ENCODE data around the gene SLC24A3. TPM values are rescaled to one million over a fixed set of nuclear protein-coding genes. Genes with fewer than 3 reads are reported as not detected.

Gene SLC24A3
- total RNA-seq, 3 donors from 2014 or later: 4.3 to 34.9 (median 5.7) TPM

DNA sequence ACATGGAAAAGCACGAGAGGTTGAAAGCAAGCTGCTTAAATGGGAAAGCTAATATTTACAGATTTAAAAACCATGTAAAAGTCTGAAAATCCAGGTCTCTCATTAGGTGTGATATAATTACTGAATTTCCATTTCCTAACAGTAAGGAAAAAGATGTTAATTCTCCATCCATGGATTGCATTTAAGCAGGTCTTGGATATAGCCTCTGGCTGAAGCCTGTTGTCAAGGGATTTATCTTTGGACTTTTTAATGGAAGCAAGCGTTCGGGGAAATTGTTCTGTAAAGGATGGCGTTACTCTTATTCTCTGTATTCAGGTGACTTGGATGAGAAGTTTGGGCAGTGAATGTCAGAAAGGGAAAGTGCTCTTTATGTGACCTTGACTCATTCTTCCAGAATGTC, 233.8 kb downstream of the SLC24A3 start:
- TF ChIP-seq, protein P1, sequence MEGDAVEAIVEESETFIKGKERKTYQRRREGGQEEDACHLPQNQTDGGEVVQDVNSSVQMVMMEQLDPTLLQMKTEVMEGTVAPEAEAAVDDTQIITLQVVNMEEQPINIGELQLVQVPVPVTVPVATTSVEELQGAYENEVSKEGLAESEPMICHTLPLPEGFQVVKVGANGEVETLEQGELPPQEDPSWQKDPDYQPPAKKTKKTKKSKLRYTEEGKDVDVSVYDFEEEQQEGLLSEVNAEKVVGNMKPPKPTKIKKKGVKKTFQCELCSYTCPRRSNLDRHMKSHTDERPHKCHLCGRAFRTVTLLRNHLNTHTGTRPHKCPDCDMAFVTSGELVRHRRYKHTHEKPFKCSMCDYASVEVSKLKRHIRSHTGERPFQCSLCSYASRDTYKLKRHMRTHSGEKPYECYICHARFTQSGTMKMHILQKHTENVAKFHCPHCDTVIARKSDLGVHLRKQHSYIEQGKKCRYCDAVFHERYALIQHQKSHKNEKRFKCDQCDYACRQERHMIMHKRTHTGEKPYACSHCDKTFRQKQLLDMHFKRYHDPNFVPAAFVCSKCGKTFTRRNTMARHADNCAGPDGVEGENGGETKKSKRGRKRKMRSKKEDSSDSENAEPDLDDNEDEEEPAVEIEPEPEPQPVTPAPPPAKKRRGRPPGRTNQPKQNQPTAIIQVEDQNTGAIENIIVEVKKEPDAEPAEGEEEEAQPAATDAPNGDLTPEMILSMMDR (IDR thresholded peaks at IDR 0.05): no peak
- ATAC-seq (no peak), DNase-seq (no peak)
- no peaks in the 10 kb centered on the region for H3K36me3 ChIP-seq (ENCODE audit: low read depth)
- H3K4me3 ChIP-seq: no peak overlapping the region
- H3K4me1 ChIP-seq (ENCODE audit: low read depth): no peaks in the 10 kb centered on the region
- intact Hi-C loops (cut with DNase I, micrococcal nuclease): no loop called here
- H3K9me3 ChIP-seq: peaks cover 8% of the 10 kb centered on the region

DNA sequence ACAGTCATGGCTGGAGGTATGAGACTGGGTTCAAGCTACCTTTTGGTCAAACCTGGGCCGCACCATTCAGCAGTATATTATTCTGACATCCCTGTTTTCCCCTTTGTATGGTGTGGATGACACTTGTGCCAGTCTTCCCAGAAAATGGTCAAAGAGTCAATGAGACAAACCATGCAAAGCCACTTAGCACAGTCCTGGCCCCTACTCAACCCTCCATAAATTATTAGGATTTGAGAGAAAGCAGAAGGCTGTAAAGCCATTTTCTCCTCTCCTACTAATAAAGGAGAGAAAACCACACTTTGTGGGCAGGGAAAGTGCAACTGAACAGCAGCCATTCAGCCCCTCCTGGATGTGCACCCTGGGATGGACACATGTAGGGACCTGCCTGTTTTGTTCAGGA, 236.2 kb downstream of the SLC24A3 start:
- intact Hi-C loops (cut with DNase I, micrococcal nuclease): no loop called here

DNA sequence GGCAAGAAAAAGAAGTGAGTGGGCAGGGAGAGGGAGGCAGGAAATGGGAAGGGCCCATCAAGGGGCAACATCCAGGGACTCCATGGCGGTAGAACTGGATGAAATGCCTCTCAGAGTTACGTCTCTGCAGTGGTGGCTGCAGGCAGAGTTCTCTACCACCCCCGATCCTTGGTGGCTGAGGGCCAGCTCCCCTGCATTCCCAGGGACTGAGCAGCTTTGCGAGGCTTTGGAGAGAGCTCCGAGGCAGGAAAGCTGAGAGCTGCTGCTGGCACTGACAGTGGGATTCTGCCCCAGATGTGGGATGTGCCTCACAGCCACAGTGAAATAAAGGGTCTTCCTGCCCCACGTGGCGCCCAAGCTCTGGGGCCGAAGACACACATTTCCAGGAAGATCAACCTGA, 236.6 kb downstream of the SLC24A3 start:
- Histone ChIP-seq H3K9me3 (no peaks in the 10 kb centered on the region), H3K4me1 (ENCODE audit: low read depth) (no peaks in the 10 kb centered on the region), H3K36me3 (ENCODE audit: low read depth) (no peaks in the 10 kb centered on the region), H3K4me3 (no peak overlapping the region)
- intact Hi-C loops (cut with DNase I, micrococcal nuclease): no loop called here
- DNase-seq: peak in 1 of 3 donors; percentile 39
- TF ChIP-seq, protein P1 (IDR thresholded peaks at IDR 0.05): no peak
- ATAC-seq: no peak

More for the DNA sequence above, 236.2 kb downstream of the SLC24A3 start:
- ATAC-seq (no peak), DNase-seq (no peak)
- Histone ChIP-seq H3K4me3 (no peak overlapping the region), H3K4me1 (ENCODE audit: low read depth) (no peaks in the 10 kb centered on the region), H3K9me3 (peaks cover 3% of the 10 kb centered on the region), H3K36me3 (ENCODE audit: low read depth) (no peaks in the 10 kb centered on the region)
- TF ChIP-seq, protein P1 (IDR thresholded peaks at IDR 0.05): no peak

DNA sequence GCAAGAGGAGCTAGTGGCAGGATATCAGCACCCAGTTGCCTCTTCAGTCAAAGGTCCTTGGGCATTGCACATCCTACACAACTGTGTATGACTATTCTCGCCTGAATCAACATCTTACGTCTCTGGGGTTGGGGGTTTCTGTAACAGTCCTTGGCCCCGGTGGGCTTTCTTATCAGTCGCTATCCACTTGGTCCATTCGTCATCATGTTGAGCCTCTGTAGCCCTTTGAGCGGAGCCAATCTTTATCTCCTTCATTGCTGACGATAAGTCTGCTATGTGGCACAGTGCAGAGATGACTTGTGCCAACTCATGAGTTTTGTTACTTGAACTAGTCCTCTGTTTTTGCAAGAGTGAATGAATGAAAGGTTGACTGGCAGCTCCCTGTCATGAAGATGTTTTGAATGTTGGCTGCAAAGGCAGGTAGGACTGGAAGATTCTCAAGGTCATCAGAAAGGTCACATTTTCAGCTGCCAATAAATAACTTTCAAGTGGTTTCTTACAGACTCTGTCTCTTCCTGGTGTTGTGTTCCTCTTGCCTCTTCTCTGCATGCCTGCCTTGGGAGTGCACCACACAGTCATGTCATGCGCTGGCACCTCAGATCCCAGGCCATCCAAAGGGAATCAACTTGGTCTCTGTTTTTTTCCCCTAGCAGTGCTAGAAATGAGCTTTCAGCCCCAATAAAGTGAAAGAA, 238.9 kb downstream of the SLC24A3 start:
- Histone ChIP-seq H3K4me1 (ENCODE audit: low read depth) (no peaks in the 10 kb centered on the region), H3K9me3 (no peaks in the 10 kb centered on the region), H3K4me3 (no peak overlapping the region), H3K36me3 (ENCODE audit: low read depth) (no peaks in the 10 kb centered on the region)
- intact Hi-C loops (cut with DNase I, micrococcal nuclease): no loop called here
- no peak for ATAC-seq
- DNase-seq: no peak
- TF ChIP-seq, protein P1 (IDR thresholded peaks at IDR 0.05): no peak

DNA sequence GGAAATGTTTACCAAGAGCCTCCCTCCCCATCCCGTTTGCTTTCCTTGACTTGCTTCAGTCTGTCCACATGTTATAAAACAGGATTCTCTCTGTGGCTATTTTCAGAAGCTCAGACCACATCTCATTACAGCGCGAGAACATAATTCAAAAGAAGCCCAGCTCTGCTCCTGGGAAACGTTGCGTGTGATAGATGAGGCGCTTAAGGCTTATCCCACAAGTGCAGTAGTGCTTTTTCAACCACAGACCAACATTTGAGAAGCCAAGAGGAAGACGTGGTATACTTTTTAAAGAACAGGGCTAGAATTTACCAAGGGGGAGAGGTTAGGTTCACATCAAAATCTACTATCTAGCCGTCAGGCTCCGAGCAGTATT, 239.5 kb downstream of the SLC24A3 start:
- intact Hi-C loops (cut with DNase I, micrococcal nuclease): no loop called here
- H3K4me1 ChIP-seq (ENCODE audit: low read depth): no peaks in the 10 kb centered on the region
- no peak for DNase-seq

More for the DNA sequence above, 239.5 kb downstream of the SLC24A3 start:
- TF ChIP-seq, protein P1 (IDR thresholded peaks at IDR 0.05): no peak
- no peak for ATAC-seq
- Histone ChIP-seq H3K9me3 (no peaks in the 10 kb centered on the region), H3K4me3 (no peak overlapping the region), H3K36me3 (ENCODE audit: low read depth) (no peaks in the 10 kb centered on the region)
